ENCODE results near the gene CSH1.
"Not testable (repeated sequence)": the region's sequence is repeated elsewhere in the genome, so short reads cannot be mapped to it uniquely, and the experiment has no call there.

CSH1 gene

DNA sequence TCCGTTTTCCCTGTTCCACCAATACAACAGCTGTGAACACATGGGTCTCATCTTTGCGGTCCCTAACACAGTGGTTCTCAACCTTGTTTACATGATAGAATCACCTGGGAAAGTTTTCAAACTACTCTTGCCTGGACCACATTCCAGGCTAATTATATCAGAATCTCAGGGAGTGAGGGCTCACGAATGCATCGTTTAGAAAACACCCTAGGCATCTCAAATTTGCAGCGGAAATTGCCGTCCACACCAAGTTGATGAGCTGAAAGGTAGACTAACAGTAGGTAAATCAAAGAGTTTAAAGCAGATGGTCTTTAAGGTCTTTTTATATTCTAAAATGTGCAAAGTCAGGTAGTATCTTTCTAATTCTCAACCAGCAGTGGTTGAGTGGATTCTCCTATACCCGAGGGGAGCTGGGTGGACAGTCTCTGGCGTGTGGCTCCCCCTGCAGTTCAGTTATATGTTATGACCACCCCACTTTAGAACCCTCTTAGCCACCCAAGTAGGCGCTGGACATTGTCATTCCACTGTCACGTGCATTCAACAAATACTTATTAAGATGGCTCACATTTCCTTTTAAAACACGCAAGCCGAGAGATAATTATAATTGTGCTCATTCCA, 10.9 kb upstream of the CSH1 start:
- in situ Hi-C loops (cut with HindIII; ENCODE audit: low sequenced_read_pairs), result not testable (repeated sequence)

DNA sequence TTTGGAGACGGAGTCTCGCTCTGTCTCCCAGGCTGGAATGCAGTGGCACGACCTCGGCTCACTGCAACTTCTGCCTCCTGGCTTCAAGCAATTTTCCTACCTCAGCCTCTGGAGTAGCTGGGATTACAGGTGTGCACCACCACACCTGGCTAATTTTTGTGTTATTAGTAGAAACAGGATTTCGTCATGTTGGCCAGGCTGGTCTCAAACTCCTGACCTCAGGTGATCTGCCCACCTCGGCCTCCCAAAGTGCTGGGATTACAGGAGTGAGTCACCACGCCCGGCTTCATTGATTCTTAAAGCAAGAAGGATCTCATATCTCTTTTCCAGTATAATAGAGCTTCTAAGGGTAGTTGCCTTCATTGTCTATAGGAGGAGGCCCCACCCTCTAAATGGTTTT, 8.4 kb upstream of the CSH1 start:
- in situ Hi-C loops (cut with HindIII; ENCODE audit: low sequenced_read_pairs), result not testable (repeated sequence)

DNA sequence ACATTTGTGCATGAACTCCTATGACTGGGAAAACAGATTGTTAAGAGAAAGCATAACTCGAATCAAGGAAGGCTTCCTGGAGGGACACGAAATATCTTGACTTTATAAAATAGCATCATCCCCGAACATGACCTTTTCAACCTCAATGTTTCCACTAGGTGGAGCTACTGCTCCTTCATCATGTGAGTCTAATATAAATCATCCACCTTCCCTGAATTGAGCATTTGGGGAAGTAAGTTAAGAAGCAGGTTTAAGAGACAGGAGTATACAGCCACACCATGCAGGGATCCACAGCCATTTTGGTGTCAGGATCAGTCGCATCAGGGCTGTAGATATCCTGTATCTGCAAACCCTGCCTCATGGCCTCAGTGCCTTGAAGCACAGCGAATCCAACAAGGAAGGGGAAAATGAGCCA, 7.4 kb upstream of the CSH1 start:
- in situ Hi-C loops (cut with HindIII; ENCODE audit: low sequenced_read_pairs), result not testable (repeated sequence)

DNA sequence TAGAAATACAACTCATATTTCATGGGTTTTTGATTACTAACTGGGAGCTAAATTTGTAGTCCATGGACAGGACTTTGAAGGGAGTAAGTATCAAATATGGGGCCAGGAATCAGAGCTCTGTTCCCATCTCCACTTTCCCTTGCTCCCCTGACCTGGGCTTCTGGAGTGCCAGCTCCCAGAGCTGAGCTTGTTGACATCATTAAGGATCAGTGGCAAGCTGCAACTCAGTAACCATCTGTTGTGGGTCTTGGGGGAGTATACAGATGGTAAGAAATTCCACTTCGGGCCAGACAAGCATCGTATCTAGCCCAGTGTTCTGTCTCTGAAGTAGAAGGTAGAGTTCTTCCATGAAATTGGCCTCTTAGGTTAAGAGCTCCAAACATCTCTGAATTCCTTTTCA, 5.6 kb upstream of the CSH1 start:
- in situ Hi-C loops (cut with HindIII; ENCODE audit: low sequenced_read_pairs), result not testable (repeated sequence)

DNA sequence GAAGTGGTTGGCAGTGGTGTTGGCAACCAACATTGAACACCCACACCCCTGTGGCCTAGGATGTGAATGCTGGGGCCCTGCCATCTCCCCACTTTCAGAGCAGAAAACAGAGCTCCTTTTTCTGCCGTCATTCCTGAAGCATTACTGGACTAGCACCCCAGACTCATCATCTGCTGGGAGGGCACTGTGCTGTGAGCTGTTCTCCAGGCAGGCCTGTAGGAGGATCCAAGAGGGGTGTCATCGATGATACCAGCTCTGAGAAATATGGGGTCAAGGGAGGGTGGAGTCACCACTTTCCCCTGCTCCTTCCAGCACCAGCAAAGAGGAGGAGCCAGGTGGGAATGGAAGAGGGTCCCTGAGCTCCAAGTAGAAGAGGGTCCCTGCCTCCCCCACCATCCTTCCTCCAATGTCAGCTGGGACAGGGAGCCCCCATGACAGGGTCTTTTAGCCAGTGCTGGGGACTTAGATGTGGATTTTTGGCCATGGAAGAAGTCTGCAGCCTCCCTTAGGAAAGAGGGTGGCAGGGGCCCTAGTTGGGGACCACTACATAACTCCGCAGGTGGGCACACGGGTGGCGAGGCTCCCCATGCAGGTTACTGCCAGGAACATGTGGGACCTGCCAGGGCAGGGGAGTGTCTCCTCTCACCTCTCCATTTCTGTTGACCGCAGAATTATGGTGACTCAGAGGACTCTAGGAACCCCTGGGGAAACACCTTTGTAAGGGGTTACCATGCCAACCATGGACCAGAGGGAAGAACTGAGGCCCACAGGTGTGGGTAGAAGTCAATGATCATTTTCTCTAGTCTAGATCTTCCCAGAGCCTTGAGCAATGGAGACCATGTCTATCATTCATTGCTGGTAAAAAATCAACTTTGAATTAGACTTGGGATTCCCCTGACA, 2.8 kb upstream of the CSH1 start:
- in situ Hi-C loops (cut with HindIII; ENCODE audit: low sequenced_read_pairs), result not testable (repeated sequence)

DNA sequence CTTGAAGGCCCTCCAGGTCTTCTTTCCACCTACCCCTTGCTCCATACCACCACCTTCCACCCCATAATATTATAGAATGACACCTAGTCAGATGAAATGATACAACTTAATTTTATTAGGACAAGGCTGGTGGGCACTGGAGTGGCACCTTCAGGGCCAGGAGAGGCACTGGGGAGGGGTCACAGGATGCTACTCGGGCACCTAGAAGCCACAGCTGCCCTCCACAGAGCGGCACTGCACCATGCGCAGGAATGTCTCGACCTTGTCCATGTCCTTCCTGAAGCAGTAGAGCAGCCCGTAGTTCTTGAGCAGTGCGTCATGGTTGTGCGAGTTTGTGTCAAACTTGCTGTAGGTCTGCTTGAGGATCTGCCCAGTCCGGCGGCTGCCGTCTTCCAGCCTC, 1.6 kb downstream of the CSH1 start:
- in situ Hi-C loops (cut with HindIII; ENCODE audit: low sequenced_read_pairs), result not testable (repeated sequence)

DNA sequence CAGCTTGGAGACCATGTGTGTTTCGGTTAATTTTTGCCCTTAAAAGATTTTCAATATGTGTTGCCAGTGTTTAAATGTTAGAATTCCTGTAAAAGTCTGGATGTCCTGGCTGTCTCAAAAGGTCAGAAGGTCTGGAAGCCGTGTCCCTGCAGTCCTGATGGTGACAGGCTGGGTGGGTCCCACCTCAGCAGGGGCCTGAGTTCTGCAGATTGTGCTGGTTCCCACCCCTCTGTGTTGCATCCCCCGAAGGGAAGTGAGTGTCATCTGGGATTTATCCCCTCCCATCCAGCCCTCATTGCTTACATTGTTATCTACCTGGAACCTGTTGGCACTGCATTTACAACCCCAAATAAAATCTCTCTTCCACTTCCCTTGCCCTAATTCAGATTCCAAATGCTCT, 2.4 kb downstream of the CSH1 start:
- in situ Hi-C loops (cut with HindIII; ENCODE audit: low sequenced_read_pairs), result not testable (repeated sequence)

DNA sequence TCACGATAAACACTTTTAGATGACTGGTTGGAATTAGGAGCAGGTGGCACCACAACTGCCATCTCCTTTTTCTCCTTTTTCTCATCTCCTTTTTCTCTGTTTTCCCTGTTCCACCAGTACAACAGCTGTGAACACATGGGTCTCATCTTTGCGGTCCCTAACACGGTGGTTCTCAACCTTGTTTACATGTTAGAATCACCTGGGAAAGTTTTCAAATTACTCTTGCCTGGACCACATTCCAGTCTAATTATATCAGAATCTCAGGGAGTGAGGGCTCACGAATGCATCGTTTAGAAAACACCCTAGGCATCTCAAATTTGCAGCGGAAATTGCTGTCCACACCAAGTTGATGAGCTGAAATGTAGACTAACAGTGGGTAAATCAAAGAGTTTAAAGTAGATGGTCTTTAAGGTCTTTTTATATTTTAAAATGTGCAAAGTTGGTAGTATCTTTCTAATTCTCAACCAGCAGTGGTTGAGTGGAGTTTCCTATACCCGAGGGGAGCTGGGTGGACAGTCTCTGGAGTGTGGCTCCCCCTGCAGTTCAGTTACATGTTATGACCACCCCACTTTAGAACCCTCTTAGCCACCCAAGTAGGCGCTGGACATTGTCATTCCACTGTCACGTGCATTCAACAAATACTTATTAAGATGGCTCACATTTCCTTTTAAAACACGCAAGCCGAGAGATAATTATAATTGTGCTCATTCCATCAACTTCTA, 3.9 kb downstream of the CSH1 start:
- in situ Hi-C loops (cut with HindIII; ENCODE audit: low sequenced_read_pairs), result not testable (repeated sequence)

DNA sequence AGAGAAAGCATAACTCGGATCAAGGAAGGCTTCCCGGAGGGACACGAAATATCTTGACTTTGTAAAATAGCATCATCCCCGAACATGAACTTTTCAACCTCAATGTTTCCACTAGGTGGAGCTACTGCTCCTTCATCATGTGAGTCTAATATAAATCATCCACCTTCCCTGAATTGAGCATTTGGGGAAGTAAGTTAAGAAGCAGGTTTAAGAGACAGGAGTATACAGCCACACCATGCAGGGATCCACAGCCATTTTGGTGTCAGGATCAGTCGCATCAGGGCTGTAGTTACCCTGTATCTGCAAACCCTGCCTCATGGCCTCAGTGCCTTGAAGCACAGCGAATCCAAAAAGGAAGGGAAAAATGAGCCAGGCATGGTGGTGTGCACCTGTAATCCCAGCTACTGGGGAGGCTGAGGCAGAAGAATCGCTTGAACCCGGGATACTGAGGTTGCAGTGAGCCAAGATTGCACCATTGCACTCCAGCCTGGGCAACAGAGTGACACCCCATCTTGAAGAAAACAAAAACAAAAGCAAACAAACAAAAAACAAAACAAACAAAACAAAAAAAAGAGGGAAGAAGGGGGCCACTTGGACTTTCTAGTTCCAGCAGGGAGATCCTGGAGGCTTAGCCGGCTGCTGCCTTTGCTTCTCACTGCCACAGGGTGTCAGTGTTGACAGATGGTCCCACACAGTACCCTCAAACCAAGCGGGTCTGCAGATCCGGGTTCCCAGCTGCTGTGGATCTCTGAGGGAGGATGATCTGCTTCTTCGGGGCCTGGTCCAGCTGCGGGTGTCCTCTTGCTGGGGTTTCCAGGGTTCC, 7.1 kb downstream of the CSH1 start:
- in situ Hi-C loops (cut with HindIII; ENCODE audit: low sequenced_read_pairs), result not testable (repeated sequence)

DNA sequence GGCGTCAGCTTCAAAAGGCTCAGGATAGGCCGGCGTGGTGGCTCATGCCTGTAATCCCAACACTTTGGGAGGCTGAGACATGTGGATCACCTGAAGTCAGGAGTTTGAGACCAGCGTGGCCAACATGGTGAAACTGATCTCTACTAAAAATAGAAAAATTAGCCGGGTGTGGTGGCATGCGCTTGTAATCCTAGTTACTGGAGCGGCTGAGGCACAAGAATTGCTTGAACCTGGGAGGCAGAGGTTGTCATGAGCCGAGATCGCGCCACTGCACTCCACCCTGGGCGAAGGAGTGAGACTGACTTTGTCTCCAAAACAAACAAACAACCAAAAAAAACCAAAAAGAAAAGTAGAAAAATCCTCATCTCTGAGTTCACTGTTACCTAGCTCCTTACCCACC, 11.3 kb downstream of the CSH1 start:
- in situ Hi-C loops (cut with HindIII; ENCODE audit: low sequenced_read_pairs), result not testable (repeated sequence)

DNA sequence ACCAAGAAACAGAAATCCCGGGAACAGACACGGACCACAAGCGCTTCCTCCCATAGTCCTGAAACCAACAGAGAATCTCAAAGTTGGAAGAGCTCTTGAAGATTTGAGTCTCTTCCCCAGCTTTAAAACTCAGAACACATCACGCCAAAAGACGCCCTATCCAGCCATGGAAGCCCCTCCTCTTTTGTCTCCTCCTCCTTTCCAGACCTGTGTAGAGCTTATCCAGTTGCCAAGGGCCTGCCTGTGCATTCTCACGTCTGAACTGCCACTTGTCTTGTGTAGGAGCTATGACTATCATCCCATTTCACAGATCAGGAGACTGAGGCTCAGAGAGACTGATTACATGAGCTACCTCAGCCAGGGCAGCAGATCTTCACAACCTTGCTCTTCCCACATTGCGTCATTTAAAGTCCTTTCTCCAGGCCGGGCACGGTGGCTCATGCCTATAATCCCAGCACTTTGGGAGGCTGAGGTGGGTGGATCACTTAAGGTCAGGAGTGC, 13.7 kb downstream of the CSH1 start:
- in situ Hi-C loops (cut with HindIII; ENCODE audit: low sequenced_read_pairs), result not testable (repeated sequence)

DNA sequence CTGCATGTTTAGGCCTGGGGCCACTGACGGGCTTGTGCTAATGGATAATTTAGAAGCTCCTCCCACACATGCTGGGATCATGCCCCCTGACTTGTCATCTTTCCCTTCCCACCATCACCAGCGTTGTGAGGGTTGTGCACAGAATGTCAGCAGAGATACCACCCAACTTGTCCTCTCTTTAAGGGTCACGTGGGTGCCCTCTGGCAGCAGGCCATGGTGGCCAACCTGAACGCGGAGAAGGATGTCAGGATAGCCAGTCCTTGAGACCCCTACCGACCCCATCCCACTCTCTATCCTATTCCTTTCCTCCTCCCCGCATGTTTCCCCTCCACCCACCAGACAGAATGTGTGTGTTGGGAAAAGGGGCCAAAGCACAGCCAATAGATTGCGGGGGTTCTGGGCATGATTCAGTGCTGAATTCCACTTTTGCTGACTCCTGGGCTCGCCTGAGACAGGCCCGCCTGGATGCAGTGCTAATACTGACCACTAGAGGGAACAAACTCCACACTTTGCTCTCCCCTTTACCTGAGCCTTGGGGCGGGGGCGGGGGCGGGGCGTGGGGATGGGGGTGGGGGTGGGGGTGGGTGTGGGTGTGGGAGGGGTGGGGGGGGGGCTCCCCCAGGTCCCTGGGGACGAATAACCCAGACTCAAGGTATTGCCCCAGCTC, 14.3 kb downstream of the CSH1 start, which contains the start of gene GH2:
Gene GH2, minus strand, starts transcription at position 10 of the 667 bp plus-strand sequence. CDS start 143 bp downstream, outside the sequence.
- in situ Hi-C loops (cut with HindIII; ENCODE audit: low sequenced_read_pairs), result no loop called here

DNA sequence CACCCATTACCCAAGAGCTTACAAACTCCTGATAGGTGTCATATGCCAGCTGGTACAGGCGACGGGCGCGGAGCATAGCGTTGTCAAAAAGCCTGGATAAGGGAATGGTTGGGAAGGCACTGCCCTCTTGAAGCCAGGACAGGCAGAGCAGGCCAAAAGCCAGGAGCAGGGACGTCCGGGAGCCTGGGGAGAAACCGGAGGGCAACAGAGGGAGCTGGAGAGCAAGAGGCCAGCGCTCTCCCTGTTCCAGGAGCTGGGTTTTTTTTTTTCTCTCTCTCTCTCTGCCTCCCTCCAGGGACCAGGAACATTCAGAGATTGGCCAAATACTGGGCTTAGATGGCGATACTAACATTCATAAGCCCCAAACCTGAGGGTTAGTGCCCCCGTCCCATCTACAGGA, 15.0 kb downstream of the CSH1 start:
- in situ Hi-C loops (cut with HindIII; ENCODE audit: low sequenced_read_pairs), result not testable (repeated sequence)

DNA sequence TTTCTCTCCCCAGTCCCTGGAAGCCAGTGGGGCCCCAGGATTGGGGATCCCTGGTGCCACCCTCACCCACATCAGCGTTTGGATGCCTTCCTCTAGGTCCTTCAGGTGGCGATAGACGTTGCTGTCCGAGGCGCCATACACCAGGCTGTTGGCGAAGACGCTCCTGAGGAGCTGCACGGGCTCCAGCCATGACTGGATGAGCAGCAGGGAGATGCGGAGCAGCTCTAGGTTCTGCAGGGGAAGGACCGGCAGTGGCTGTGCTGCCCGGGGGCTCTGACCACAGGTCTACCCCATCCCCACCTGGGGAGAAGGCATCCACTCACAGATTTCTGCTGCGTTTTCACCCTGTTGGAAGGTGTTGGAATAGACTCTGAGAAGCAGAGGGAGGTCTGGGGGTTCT, 15.7 kb downstream of the CSH1 start:
- in situ Hi-C loops (cut with HindIII; ENCODE audit: low sequenced_read_pairs), result no loop called here

DNA sequence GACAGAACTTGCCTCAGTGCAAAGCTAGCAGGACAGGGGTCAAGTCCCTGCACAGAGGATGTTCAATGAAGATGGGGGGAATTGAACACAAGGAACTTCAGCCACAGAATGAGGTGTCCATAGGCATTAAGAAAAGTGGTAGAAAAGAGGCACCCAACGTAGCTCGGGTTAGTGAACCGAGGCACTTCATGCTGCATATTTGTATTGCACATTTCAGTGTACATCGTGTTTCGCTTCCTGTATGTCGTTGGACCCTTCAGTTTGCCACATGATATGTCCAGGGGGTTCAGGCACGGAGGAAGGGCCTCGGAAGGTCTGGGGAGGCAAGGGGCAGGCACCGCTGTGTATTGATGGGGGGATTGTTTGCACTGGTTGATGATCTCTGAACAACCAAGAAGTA, 18.0 kb downstream of the CSH1 start:
- in situ Hi-C loops (cut with HindIII; ENCODE audit: low sequenced_read_pairs), result not testable (repeated sequence)

DNA sequence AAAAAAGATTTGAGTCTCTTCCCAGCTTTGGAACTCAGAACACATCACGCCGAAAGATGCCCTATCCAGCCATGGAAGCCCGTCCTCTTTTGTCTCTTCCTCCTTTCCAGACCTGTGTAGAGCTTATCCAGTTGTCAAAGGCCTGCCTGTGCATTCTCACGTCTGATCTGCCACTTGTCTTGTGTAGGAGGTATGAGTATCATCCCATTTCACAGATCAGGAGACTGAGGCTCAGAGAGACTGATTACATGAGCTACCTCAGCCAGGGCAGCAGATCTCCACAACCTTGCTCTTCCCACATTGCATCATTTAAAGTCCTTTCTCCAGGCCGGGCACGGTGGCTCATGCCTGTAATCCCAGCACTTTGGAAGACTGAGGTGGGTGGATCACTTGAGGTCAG, 21.7 kb downstream of the CSH1 start:
- in situ Hi-C loops (cut with HindIII; ENCODE audit: low sequenced_read_pairs), result not testable (repeated sequence)

DNA sequence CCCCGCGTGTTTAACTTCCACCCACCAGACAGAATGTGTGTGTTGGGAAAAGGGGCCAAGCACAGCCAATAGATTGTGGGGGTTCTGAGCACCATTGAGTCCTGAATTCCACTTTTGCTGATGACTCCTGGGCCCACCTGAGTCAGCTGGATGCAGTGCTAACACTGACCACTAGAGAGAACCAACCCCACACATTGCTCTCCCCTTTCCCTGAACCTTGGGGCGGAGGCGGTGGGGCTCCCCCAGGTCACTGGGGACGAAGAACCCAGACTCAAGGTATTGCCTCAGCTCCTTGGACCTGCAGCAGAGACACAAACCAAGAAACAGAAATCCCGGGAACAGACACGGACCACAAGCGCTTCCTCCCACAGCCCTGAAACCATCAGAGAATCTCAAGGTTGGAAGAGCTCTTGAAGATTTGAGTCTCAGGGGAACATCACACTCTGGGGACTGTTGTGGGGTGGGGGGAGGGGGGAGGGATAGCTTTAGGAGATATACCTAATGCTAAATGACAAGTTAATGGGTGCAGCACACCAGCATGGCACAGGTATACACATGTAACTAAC, 22.2 kb downstream of the CSH1 start:
- in situ Hi-C loops (cut with HindIII; ENCODE audit: low sequenced_read_pairs), result not testable (repeated sequence)

DNA sequence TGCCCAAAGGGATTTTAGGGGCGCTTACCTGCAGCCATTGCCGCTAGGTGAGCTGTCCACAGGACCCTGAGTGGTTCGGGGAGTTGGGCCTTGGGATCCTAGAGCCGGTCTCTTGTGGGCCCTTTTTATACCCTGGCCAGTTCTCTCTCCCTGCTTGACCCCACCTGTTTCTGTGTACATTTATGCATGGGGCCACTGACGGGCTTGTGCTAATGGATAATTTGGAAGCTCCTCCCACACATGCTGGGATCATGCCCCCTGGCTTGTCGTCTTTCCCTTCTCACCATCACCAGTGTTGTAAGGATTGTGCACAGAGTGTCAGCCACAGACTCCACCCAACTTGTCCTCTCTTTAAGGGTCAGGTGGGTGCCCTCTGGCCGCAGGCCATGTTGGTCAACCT, 22.8 kb downstream of the CSH1 start, which contains the start of gene CSH2:
Gene CSH2, minus strand, starts transcription at position 101 of the 400 bp plus-strand sequence. Its CDS starts 63 bp downstream, at position 38.
- in situ Hi-C loops (cut with HindIII; ENCODE audit: low sequenced_read_pairs), result not testable (repeated sequence)

DNA sequence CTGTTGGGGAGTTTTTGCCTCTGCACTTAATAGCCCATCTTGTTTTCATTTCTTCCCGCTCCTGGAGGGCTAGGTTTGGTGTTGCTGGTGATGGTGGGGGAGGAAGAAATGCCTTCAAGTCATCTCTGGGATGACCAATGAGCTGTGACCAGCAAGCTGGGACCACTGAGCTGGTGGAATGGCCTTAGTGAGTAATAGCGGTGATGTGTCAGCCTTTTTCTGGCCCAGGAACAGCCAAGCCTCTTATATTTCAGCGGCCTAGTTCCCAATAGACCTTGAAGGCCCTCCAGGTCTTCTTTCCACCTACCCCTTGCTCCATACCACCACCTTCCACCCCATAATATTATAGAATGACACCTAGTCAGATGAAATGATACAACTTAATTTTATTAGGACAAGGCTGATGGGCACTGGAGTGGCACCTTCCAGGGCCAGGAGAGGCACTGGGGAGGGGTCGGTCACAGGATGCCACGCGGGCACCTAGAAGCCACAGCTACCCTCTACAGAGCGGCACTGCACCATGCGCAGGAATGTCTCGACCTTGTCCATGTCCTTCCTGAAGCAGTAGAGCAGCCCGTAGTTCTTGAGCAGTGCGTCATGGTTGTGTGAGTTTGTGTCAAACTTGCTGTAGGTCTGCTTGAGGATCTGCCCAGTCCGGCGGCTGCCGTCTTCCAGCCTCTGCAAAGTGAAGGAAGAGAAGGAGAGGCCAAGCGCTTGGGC, 24.6 kb downstream of the CSH1 start:
- in situ Hi-C loops (cut with HindIII; ENCODE audit: low sequenced_read_pairs), result not testable (repeated sequence)

Measured in DLD1 (cell line).